Esophagus muscularis mucosa (tissue), 4 donors: ENCODE measurements around the gene PDGFD. TPM values are rescaled to one million over a fixed set of nuclear protein-coding genes. Genes with fewer than 3 reads are reported as not detected.

Experiments used
- DNase-seq: peaks from one replicate; pipeline ENCODE4 v3.0.0-alpha.2; 2017; ENCODE audit errors: extremely low spot score
- H3K27ac ChIP-seq, 4 donors: fragments of 200-600 bp; sonication (generic); replicated peaks in 1 of 4; 1 replicate in 3 of 4; 2 replicates in 1 of 4; pipeline ENCODE4 v1.5.1; 2016 to 2019; ENCODE audit warnings: mild to moderate bottlenecking in 1 of 4
- H3K27me3 ChIP-seq, 4 donors: fragments of 200-600 bp; sonication (generic); one replicate each; pipeline versions ENCODE4 v1.5.1 to v1.6.0; 2016 to 2019
- H3K36me3 ChIP-seq, 4 donors: fragments of 200-600 bp; sonication (generic); one replicate each; pipeline ENCODE4 v1.5.1; 2016 to 2019
- H3K4me1 ChIP-seq, 4 donors: fragments of 200-600 bp; sonication (generic); one replicate each; pipeline ENCODE4 v1.5.1; 2016 to 2019
- H3K4me3 ChIP-seq, 4 donors: fragments of 200-600 bp; sonication (generic); 1 replicate in 2 of 4; 2 replicates in 2 of 4; pipeline ENCODE4 v1.5.1; 2016 to 2019; ENCODE audit warnings: mild to moderate bottlenecking in 4 of 4, moderate library complexity in 1 of 4
- H3K9me3 ChIP-seq, 4 donors: fragments of 200-600 bp; sonication (generic); 1 replicate in 3 of 4; 2 replicates in 1 of 4; pipeline ENCODE4 v1.5.1; 2016 to 2019
- CTCF ChIP-seq, 3 experiments: fragments of 200-600 bp in 2 of 3; fragments of 450-650 bp in 1 of 3; sonication (generic) in 2 of 3; IDR thresholded peaks; one replicate each; pipeline ENCODE4 v1.5.1; 2017 to 2019; ENCODE audit warnings: antibody characterized with exemption in 3 of 3, mild to moderate bottlenecking in 2 of 3, moderate library complexity in 1 of 3
- EP300 ChIP-seq: sonication (generic); formaldehyde crosslinking; IDR thresholded peaks from one replicate; pipeline ENCODE4 v1.6.1; 2017; ENCODE audit warnings: antibody characterized with exemption
- POLR2A ChIP-seq: fragments of 450-650 bp; IDR thresholded peaks from one replicate; pipeline ENCODE4 v1.6.1; 2017; ENCODE audit warnings: antibody characterized with exemption, moderate library complexity, mild to moderate bottlenecking, low read depth
- POLR2AphosphoS5 ChIP-seq, 2 donors: sonication (generic); formaldehyde crosslinking; IDR thresholded peaks; one replicate each; pipeline ENCODE4 v1.6.1; 2017; ENCODE audit warnings: antibody characterized with exemption in 2 of 2
- WGBS: methylation state at CpG from one replicate; pipeline ENCODE4 v1.1.5; 2018; 5-methylcytosine and 5-hydroxymethylcytosine counted together
- intact Hi-C: fragments of 100-400 bp; cut with DNase I; formaldehyde crosslinking; loops from one replicate; pipeline ENCODE4 v1.15.1; 2023
- total RNA-seq, 4 donors: library from RNA; depleted of rRNA; stranded (reverse); fragments of >200 nt; gene quantifications; one replicate each; pipeline versions ENCODE4 v1.1.0 to v1.2.1, GENCODE V29; 2016

Gene PDGFD
- total RNA-seq, 4 donors from 2014 or later = 4.2 to 8.6 (median 6.5) TPM

GRCh38 chr11:104005234-104005855 is 158.6 kb downstream of the PDGFD start:
- H3K27ac ChIP-seq = peak overlapping the region in 1 of 4 donors; percentile 14
- DNase-seq = no peak
- TF ChIP-seq EP300 = no peak
- no peaks in the 10 kb centered on the region for H3K36me3 ChIP-seq
- H3K4me3 ChIP-seq = no peak overlapping the region
- peaks cover 0 to 26% (median 10%) of the 10 kb centered on the region in 4 donors for H3K4me1 ChIP-seq
- 47% methylated on average over 2 of the region's 2 CpGs for WGBS
- H3K27me3 ChIP-seq = no peaks in the 10 kb centered on the region
- H3K9me3 ChIP-seq = no peaks in the 10 kb centered on the region
- intact Hi-C loops = no loop called here

GRCh38 chr11:104003491-104003890 is 160.5 kb downstream of the PDGFD start:
- no peaks in the 10 kb centered on the region for H3K27me3 ChIP-seq
- DNase-seq = no peak
- TF ChIP-seq POLR2A (no peak), POLR2AphosphoS5 (IDR thresholded peaks at IDR 0.05) (no peak), EP300 (no peak), CTCF (IDR thresholded peaks at IDR 0.05) (no peak)
- no peak overlapping the region for H3K27ac ChIP-seq
- no peaks in the 10 kb centered on the region for H3K36me3 ChIP-seq
- H3K4me3 ChIP-seq = no peak overlapping the region
- H3K4me1 ChIP-seq = peaks cover 0 to 17% (median 7%) of the 10 kb centered on the region in 4 donors
- intact Hi-C loops = no loop called here
- H3K9me3 ChIP-seq = no peaks in the 10 kb centered on the region

GRCh38 chr11:104001561-104002056 is 162.3 kb downstream of the PDGFD start:
- H3K9me3 ChIP-seq = no peaks in the 10 kb centered on the region
- no peaks in the 10 kb centered on the region for H3K36me3 ChIP-seq
- no peak overlapping the region for H3K4me3 ChIP-seq
- intact Hi-C loops = no loop called here
- 91% methylated on average over 3 of the region's 3 CpGs for WGBS
- H3K4me1 ChIP-seq = peaks cover 0 to 17% (median 7%) of the 10 kb centered on the region in 4 donors
- DNase-seq = no peak
- H3K27me3 ChIP-seq = no peaks in the 10 kb centered on the region
- no peak for TF ChIP-seq POLR2AphosphoS5 (IDR thresholded peaks at IDR 0.05)
- H3K27ac ChIP-seq = no peak overlapping the region

GRCh38 chr11:104000798-104001197 is 163.1 kb downstream of the PDGFD start:
- WGBS = 71% methylated on average over 5 of the region's 5 CpGs
- intact Hi-C loops = no loop called here
- H3K4me1 ChIP-seq = peaks cover 0 to 12% (median 6%) of the 10 kb centered on the region in 4 donors
- H3K27me3 ChIP-seq = no peaks in the 10 kb centered on the region
- TF ChIP-seq EP300 (no peak), POLR2AphosphoS5 (IDR thresholded peaks at IDR 0.05) (no peak), CTCF (IDR thresholded peaks at IDR 0.05) (no peak), POLR2A (no peak)
- H3K27ac ChIP-seq = no peak overlapping the region
- no peaks in the 10 kb centered on the region for H3K36me3 ChIP-seq
- no peaks in the 10 kb centered on the region for H3K9me3 ChIP-seq
- no peak for DNase-seq
- no peak overlapping the region for H3K4me3 ChIP-seq

GRCh38 chr11:103998826-103999508 is 165.0 kb downstream of the PDGFD start:
- no peaks in the 10 kb centered on the region for H3K27me3 ChIP-seq
- no peak for DNase-seq
- no peak overlapping the region for H3K4me3 ChIP-seq
- TF ChIP-seq POLR2A (no peak), CTCF (IDR thresholded peaks at IDR 0.05) (no peak), EP300 (no peak), POLR2AphosphoS5 (IDR thresholded peaks at IDR 0.05) (no peak)
- H3K4me1 ChIP-seq = peaks cover 0 to 9% (median 8%) of the 10 kb centered on the region in 4 donors
- 95% methylated on average over 5 of the region's 5 CpGs for WGBS
- intact Hi-C loops = no loop called here
- no peak overlapping the region for H3K27ac ChIP-seq
- H3K9me3 ChIP-seq = no peaks in the 10 kb centered on the region
- no peaks in the 10 kb centered on the region for H3K36me3 ChIP-seq
